Activated T-cell treated with anti-CD3 and anti-CD28 coated beads, Interleukin-2, amount 50 U/mL, for 4 hours (primary cell): Measurements from ENCODE around the gene ZCCHC24. TPM values are rescaled to one million over a fixed set of nuclear protein-coding genes. Genes with fewer than 3 reads are reported as not detected.

Experiments used
- ATAC-seq, 2 donors: fragments of 200-7000 bp; cut with Tn5 transposase; one replicate each; pipeline ENCODE4 v1.10.0; 2021
- DNase-seq: peaks from one replicate; pipeline ENCODE4 v3.0.0-alpha.2; 2020
- H3K27me3 Mint-ChIP-seq: one replicate; pipeline ENCODE4 v1.8.0; 2021; ENCODE audit warnings: low read depth, mixed read lengths
- H3K36me3 Mint-ChIP-seq: one replicate; pipeline ENCODE4 v1.8.0; 2022; ENCODE audit warnings: mixed read lengths; ENCODE audit not compliant: insufficient read depth
- H3K4me1 Mint-ChIP-seq: one replicate; pipeline ENCODE4 v1.8.0; 2021; ENCODE audit warnings: low read depth, mixed read lengths
- H3K4me3 Mint-ChIP-seq: one replicate; pipeline ENCODE4 v1.8.0; 2021; ENCODE audit warnings: mild to moderate bottlenecking, moderate library complexity, mixed read lengths
- H3K9me3 Mint-ChIP-seq: one replicate; pipeline ENCODE4 v1.8.0; 2021; ENCODE audit warnings: mixed read lengths
- total RNA-seq, 3 donors: library from RNA; stranded (reverse); gene quantifications; one replicate each; pipeline ENCODE4 v1.2.1, GENCODE V29; 2021

ZCCHC24 gene
- total RNA-seq, 3 donors from 2014 or later = 0.26 to 0.92 (median 0.63) TPM

- DNase-seq (no peak), ATAC-seq (no peak)
- H3K4me3 Mint-ChIP-seq = no peak overlapping the region
- H3K27me3 Mint-ChIP-seq = no peaks in the 10 kb centered on the region
- H3K4me1 Mint-ChIP-seq = peaks cover 19% of the 10 kb centered on the region
- peaks cover 5% of the 10 kb centered on the region for H3K9me3 Mint-ChIP-seq
- H3K36me3 Mint-ChIP-seq = peaks cover 14% of the 10 kb centered on the region
These were observed 84.7 kb downstream of the ZCCHC24 start for GRCh38 chr10:79360499-79361342.

- Mint-ChIP-seq H3K9me3 (peaks cover 5% of the 10 kb centered on the region), H3K4me1 (peaks cover 24% of the 10 kb centered on the region), H3K36me3 (peaks cover 22% of the 10 kb centered on the region), H3K27me3 (no peaks in the 10 kb centered on the region), H3K4me3 (no peak overlapping the region)
- DNase-seq (no peak), ATAC-seq (no peak)
These were observed 85.5 kb downstream of the ZCCHC24 start for GRCh38 chr10:79359816-79360498.

GRCh38 chr10:79358811-79359210 lies 86.6 kb downstream of the ZCCHC24 start:
- Mint-ChIP-seq H3K4me1 (peaks cover 26% of the 10 kb centered on the region), H3K9me3 (no peaks in the 10 kb centered on the region), H3K36me3 (peaks cover 31% of the 10 kb centered on the region), H3K4me3 (no peak overlapping the region), H3K27me3 (no peaks in the 10 kb centered on the region)
- DNase-seq = no peak
- no peak for ATAC-seq

GRCh38 chr10:79357180-79357579 lies 88.2 kb downstream of the ZCCHC24 start:
- ATAC-seq = no peak
- H3K36me3 Mint-ChIP-seq = peaks cover 45% of the 10 kb centered on the region
- no peaks in the 10 kb centered on the region for H3K27me3 Mint-ChIP-seq
- no peak for DNase-seq
- H3K4me1 Mint-ChIP-seq = peaks cover 33% of the 10 kb centered on the region
- H3K9me3 Mint-ChIP-seq = no peaks in the 10 kb centered on the region
- no peak overlapping the region for H3K4me3 Mint-ChIP-seq

- ATAC-seq (peak in 1 of 2 donors; percentile 31), DNase-seq (no peak)
- Mint-ChIP-seq H3K9me3 (no peaks in the 10 kb centered on the region), H3K4me3 (no peak overlapping the region), H3K4me1 (peaks cover 24% of the 10 kb centered on the region), H3K36me3 (peaks cover 46% of the 10 kb centered on the region), H3K27me3 (no peaks in the 10 kb centered on the region)
These were observed 89.3 kb downstream of the ZCCHC24 start for GRCh38 chr10:79356104-79356503.

- DNase-seq (no peak), ATAC-seq (no peak)
- Mint-ChIP-seq H3K4me1 (peaks cover 19% of the 10 kb centered on the region), H3K9me3 (no peaks in the 10 kb centered on the region), H3K27me3 (no peaks in the 10 kb centered on the region), H3K36me3 (peaks cover 46% of the 10 kb centered on the region), H3K4me3 (peak overlapping the region; percentile 9)
These were observed 89.9 kb downstream of the ZCCHC24 start for GRCh38 chr10:79355420-79356017.

- no peak overlapping the region for H3K4me3 Mint-ChIP-seq
- ATAC-seq (peak in 1 of 2 donors; percentile 18), DNase-seq (no peak)
- peaks cover 25% of the 10 kb centered on the region for H3K4me1 Mint-ChIP-seq
- H3K36me3 Mint-ChIP-seq = peaks cover 52% of the 10 kb centered on the region
- H3K27me3 Mint-ChIP-seq = no peaks in the 10 kb centered on the region
- H3K9me3 Mint-ChIP-seq = no peaks in the 10 kb centered on the region
These were observed 90.8 kb downstream of the ZCCHC24 start for GRCh38 chr10:79354615-79355014.

- Mint-ChIP-seq H3K9me3 (no peaks in the 10 kb centered on the region), H3K4me1 (peaks cover 29% of the 10 kb centered on the region), H3K36me3 (peaks cover 56% of the 10 kb centered on the region), H3K4me3 (no peak overlapping the region), H3K27me3 (no peaks in the 10 kb centered on the region)
- DNase-seq (no peak), ATAC-seq (no peak)
These were observed 91.3 kb downstream of the ZCCHC24 start for GRCh38 chr10:79354141-79354540.

- Mint-ChIP-seq H3K4me3 (no peak overlapping the region), H3K36me3 (peaks cover 57% of the 10 kb centered on the region), H3K27me3 (no peaks in the 10 kb centered on the region), H3K4me1 (peaks cover 33% of the 10 kb centered on the region), H3K9me3 (no peaks in the 10 kb centered on the region)
- ATAC-seq (no peak), DNase-seq (no peak)
These were observed 91.7 kb downstream of the ZCCHC24 start for GRCh38 chr10:79353726-79354125.

GRCh38 chr10:79353000-79353406 lies 92.4 kb downstream of the ZCCHC24 start:
- no peak for ATAC-seq
- Mint-ChIP-seq H3K4me1 (peaks cover 39% of the 10 kb centered on the region), H3K4me3 (no peak overlapping the region)

GRCh38 chr10:79352035-79352877 lies 93.2 kb downstream of the ZCCHC24 start:
- no peak for DNase-seq
- peaks cover 39% of the 10 kb centered on the region for H3K4me1 Mint-ChIP-seq
- H3K36me3 Mint-ChIP-seq = peaks cover 57% of the 10 kb centered on the region
- H3K4me3 Mint-ChIP-seq = no peak overlapping the region
- no peaks in the 10 kb centered on the region for H3K9me3 Mint-ChIP-seq
- no peak for ATAC-seq
- no peaks in the 10 kb centered on the region for H3K27me3 Mint-ChIP-seq

More at GRCh38 chr10:79353000-79353406, 92.4 kb downstream of the ZCCHC24 start:
- Mint-ChIP-seq H3K9me3 (no peaks in the 10 kb centered on the region), H3K36me3 (peaks cover 57% of the 10 kb centered on the region), H3K27me3 (no peaks in the 10 kb centered on the region)
- no peak for DNase-seq

GRCh38 chr10:79351332-79351731 lies 94.1 kb downstream of the ZCCHC24 start:
- Mint-ChIP-seq H3K36me3 (peaks cover 53% of the 10 kb centered on the region), H3K4me3 (no peak overlapping the region), H3K27me3 (no peaks in the 10 kb centered on the region), H3K9me3 (no peaks in the 10 kb centered on the region), H3K4me1 (peaks cover 41% of the 10 kb centered on the region)
- DNase-seq (no peak), ATAC-seq (no peak)

GRCh38 chr10:79350407-79351154 lies 94.8 kb downstream of the ZCCHC24 start:
- Mint-ChIP-seq H3K9me3 (no peaks in the 10 kb centered on the region), H3K4me3 (no peak overlapping the region), H3K36me3 (peaks cover 47% of the 10 kb centered on the region), H3K4me1 (peaks cover 38% of the 10 kb centered on the region), H3K27me3 (no peaks in the 10 kb centered on the region)
- no peak for DNase-seq
- no peak for ATAC-seq
